Loucy (cell line): ENCODE results near the gene PPP1R18.

ENCODE experiments used
- H2AFZ ChIP-seq: fragments of 200-600 bp; sonication (generic); 2 replicates; pipeline ENCODE4 v1.6.0; 2016; ENCODE audit warnings: antibody characterized with exemption, mild to moderate bottlenecking, low read length, moderate library complexity
- H3F3A ChIP-seq: fragments of 200-600 bp; 2 replicates; pipeline ENCODE4 v1.6.0; 2016; ENCODE audit warnings: antibody characterized with exemption, low read depth, mild to moderate bottlenecking
- H3K27me3 ChIP-seq: fragments of 200-600 bp; sonication (generic); 2 replicates; pipeline ENCODE4 v1.6.1; 2014; ENCODE audit warnings: low read length, mild to moderate bottlenecking; ENCODE audit not compliant: insufficient read depth, poor library complexity, severe bottlenecking
- H3K36me3 ChIP-seq: fragments of 200-600 bp; sonication (generic); 2 replicates; pipeline ENCODE4 v1.6.1; 2016; ENCODE audit warnings: low read length; ENCODE audit not compliant: insufficient read depth
- H3K4me1 ChIP-seq: fragments of 200-600 bp; sonication (generic); 2 replicates; pipeline ENCODE4 v1.5.1; 2014; ENCODE audit warnings: low read length, mild to moderate bottlenecking; ENCODE audit not compliant: insufficient read depth, poor library complexity, severe bottlenecking
- H3K4me2 ChIP-seq: fragments of 200-600 bp; sonication (generic); 2 replicates; pipeline ENCODE4 v1.6.0; 2014; ENCODE audit warnings: antibody characterized with exemption, low read length, low read depth, mild to moderate bottlenecking; ENCODE audit not compliant: poor library complexity, severe bottlenecking
- H3K4me3 ChIP-seq: fragments of 200-600 bp; sonication (generic); 2 replicates; pipeline ENCODE4 v1.5.1; 2014; ENCODE audit warnings: low read length, mild to moderate bottlenecking, mixed read lengths; ENCODE audit not compliant: poor library complexity, severe bottlenecking
- H3K79me2 ChIP-seq: fragments of 200-600 bp; sonication (generic); 2 replicates; pipeline ENCODE4 v1.6.1; 2014; ENCODE audit warnings: low read length; ENCODE audit not compliant: insufficient read depth
- H3K9ac ChIP-seq: fragments of 200-600 bp; sonication (generic); 2 replicates; pipeline ENCODE4 v1.6.0; 2014; ENCODE audit warnings: mild to moderate bottlenecking, low read depth, low read length, moderate library complexity; ENCODE audit not compliant: poor library complexity, severe bottlenecking
- H3K9me2 ChIP-seq: fragments of 200-600 bp; sonication (generic); replicated peaks from 2 replicates; pipeline ENCODE4 v1.6.1; 2016; ENCODE audit warnings: low read depth, low read length, mixed read lengths
- H3K9me3 ChIP-seq: fragments of 200-600 bp; sonication (generic); 2 replicates; pipeline ENCODE4 v1.6.1; 2014; ENCODE audit warnings: mild to moderate bottlenecking, antibody characterized with exemption, low read length, low read depth; ENCODE audit not compliant: insufficient read depth
- H4K20me1 ChIP-seq: fragments of 200-600 bp; sonication (generic); 2 replicates; pipeline ENCODE4 v1.6.0; 2014; ENCODE audit warnings: antibody characterized with exemption, low read length, mild to moderate bottlenecking; ENCODE audit not compliant: insufficient read depth, poor library complexity, severe bottlenecking
- CTCF ChIP-seq: fragments of 200-600 bp; sonication (generic); conservative IDR thresholded peaks from 2 replicates; pipeline ENCODE4 v1.5.1; 2014; ENCODE audit warnings: mild to moderate bottlenecking, antibody characterized with exemption, low read length
- EZH2phosphoT487 ChIP-seq: fragments of 200-600 bp; IDR thresholded peaks from 2 replicates; pipeline ENCODE4 v1.6.1; 2018; ENCODE audit warnings: antibody characterized with exemption, mild to moderate bottlenecking, moderate library complexity, borderline replicate concordance

The PPP1R18 gene

GRCh38 chr6:30730601-30731435 is 44.4 kb upstream of the PPP1R18 start:
- Histone ChIP-seq H3K36me3 (peaks cover 28% of the 10 kb centered on the region; the same call in 1 of the 2 replicates), H3K4me2 (peak overlapping the region; percentile 0), H3K4me1 (peaks cover 5% of the 10 kb centered on the region), H3K9ac (no peak overlapping the region), H3F3A (peaks cover 7% of the 10 kb centered on the region), H3K4me3 (no peak overlapping the region), H3K9me2 (no peaks in the 10 kb centered on the region), H3K9me3 (no peaks in the 10 kb centered on the region), H4K20me1 (peaks cover 29% of the 10 kb centered on the region), H3K27me3 (no peaks in the 10 kb centered on the region), H2AFZ (no peak overlapping the region), H3K79me2 (peaks cover 25% of the 10 kb centered on the region)
- TF ChIP-seq EZH2phosphoT487 (no peak), CTCF (peak; percentile 68)

- no peak overlapping the region for H3K4me2 ChIP-seq
- H4K20me1 ChIP-seq, result peaks cover 53% of the 10 kb centered on the region
- no peaks in the 10 kb centered on the region for H3K9me2 ChIP-seq
- peaks cover 49% of the 10 kb centered on the region for H3K79me2 ChIP-seq
- TF ChIP-seq EZH2phosphoT487, result no peak
- TF ChIP-seq CTCF, result peak; percentile 20; the same call in 1 of the 2 replicates
- no peak overlapping the region for H3K4me3 ChIP-seq
- H3K4me1 ChIP-seq, result peaks cover 23% of the 10 kb centered on the region
- H3K9ac ChIP-seq, result no peak overlapping the region
- peaks cover 56% of the 10 kb centered on the region for H3K36me3 ChIP-seq
- peaks cover 22% of the 10 kb centered on the region for H3F3A ChIP-seq
- H3K9me3 ChIP-seq, result no peaks in the 10 kb centered on the region
- no peaks in the 10 kb centered on the region for H3K27me3 ChIP-seq
- no peak overlapping the region for H2AFZ ChIP-seq
Measured at GRCh38 chr6:30727920-30728553, 41.6 kb upstream of the PPP1R18 start.

- no peaks in the 10 kb centered on the region for H3K9me2 ChIP-seq
- peaks cover 64% of the 10 kb centered on the region for H4K20me1 ChIP-seq
- H3F3A ChIP-seq, result peaks cover 22% of the 10 kb centered on the region
- H3K27me3 ChIP-seq, result peaks cover 2% of the 10 kb centered on the region
- peaks cover 62% of the 10 kb centered on the region for H3K79me2 ChIP-seq
- TF ChIP-seq EZH2phosphoT487 (no peak), CTCF (no peak)
- peaks cover 66% of the 10 kb centered on the region for H3K36me3 ChIP-seq
- H2AFZ ChIP-seq, result no peak overlapping the region
- no peak overlapping the region for H3K9ac ChIP-seq
- H3K9me3 ChIP-seq, result no peaks in the 10 kb centered on the region
- peaks cover 27% of the 10 kb centered on the region for H3K4me1 ChIP-seq
- no peak overlapping the region for H3K4me3 ChIP-seq
- H3K4me2 ChIP-seq, result no peak overlapping the region
Measured at GRCh38 chr6:30726506-30727413, 40.3 kb upstream of the PPP1R18 start.
